SK-N-SH (cell line): ENCODE data around the gene ZNF804B. TPM values are rescaled to one million over a fixed set of nuclear protein-coding genes. Genes with fewer than 3 reads are reported as not detected.

Experiments
- CTCF ChIA-PET: fragments of 300-600, 350-600 bp; formaldehyde crosslinking; extraction: SDS; loops from one replicate; lab custom pipeline; 2021; lab: Yijun Ruan, JAX
- POLR2A ChIA-PET: fragments of 350-600 bp; sonication (Branson Sonifier 250); formaldehyde crosslinking; extraction: SDS; loops from one replicate; lab custom pipeline; 2020; ENCODE audit warnings: antibody characterized with exemption, inconsistent platforms; lab: Yijun Ruan, JAX
- DNase-seq: peaks from one replicate; pipeline ENCODE4 v3.0.0; 2012
- H2AFZ ChIP-seq: fragments of 200-600 bp; sonication (generic); 2 replicates; pipeline ENCODE4 v1.8.1; 2016; ENCODE audit warnings: antibody characterized with exemption, mild to moderate bottlenecking, low read depth
- H3F3A ChIP-seq: fragments of 200-600 bp; sonication (generic); replicated peaks from 2 replicates; pipeline ENCODE3; 2016; ENCODE audit warnings: antibody characterized with exemption, mild to moderate bottlenecking; ENCODE audit not compliant: insufficient read depth
- H3K27ac ChIP-seq, 2 experiments: fragments of 200-500 bp in 1 of 2; fragments of 200-600 bp in 1 of 2; sonication (Bioruptor generic) in 1 of 2; sonication (generic), shearing (Covaris generic) in 1 of 2; 2 replicates each; pipeline versions ENCODE4 v1.5.1 to v1.6.1; 2014 to 2016; ENCODE audit warnings: low read depth in 2 of 2, inconsistent platforms in 1 of 2, low read length in 1 of 2, mild to moderate bottlenecking in 1 of 2, mixed read lengths in 1 of 2
- H3K27me3 ChIP-seq: fragments of 200-600 bp; sonication (generic), shearing (Covaris generic); 2 replicates; pipeline ENCODE4 v1.6.1; 2016; ENCODE audit warnings: mixed run types; ENCODE audit not compliant: insufficient read depth
- H3K36me3 ChIP-seq, 2 experiments: fragments of 200-500 bp in 1 of 2; fragments of 200-600 bp in 1 of 2; sonication (Bioruptor generic) in 1 of 2; sonication (generic) in 1 of 2; replicated peaks in 1 of 2; 2 replicates each; pipeline versions ENCODE3 to v1.5.1; 2014 to 2016; ENCODE audit warnings: low read length in 1 of 2, mild to moderate bottlenecking in 1 of 2; ENCODE audit not compliant: insufficient read depth in 2 of 2, control insufficient read depth in 1 of 2
- H3K4me1 ChIP-seq, 2 experiments: fragments of 200-500 bp in 1 of 2; fragments of 200-600 bp in 1 of 2; sonication (Bioruptor generic) in 1 of 2; sonication (generic), shearing (Covaris generic) in 1 of 2; 2 replicates each; pipeline versions ENCODE4 v1.5.1 to v1.6.1; 2014 to 2016; ENCODE audit warnings: low read depth in 1 of 2, low read length in 1 of 2, mixed run types in 1 of 2; ENCODE audit not compliant: insufficient read depth in 2 of 2, control insufficient read depth in 1 of 2
- H3K4me2 ChIP-seq: fragments of 200-600 bp; sonication (generic), shearing (Covaris generic); 2 replicates; pipeline ENCODE4 v1.6.1; 2017; ENCODE audit warnings: mixed run types
- H3K4me3 ChIP-seq, 2 experiments: fragments of 200-500 bp in 1 of 2; fragments of 200-600 bp in 1 of 2; sonication (Bioruptor generic) in 1 of 2; sonication (generic), shearing (Covaris generic) in 1 of 2; 2 replicates each; pipeline versions ENCODE4 v1.5.1 to v1.8.1; 2014 to 2016; ENCODE audit warnings: low read depth in 2 of 2, inconsistent platforms in 1 of 2, low read length in 1 of 2, mild to moderate bottlenecking in 1 of 2, mixed read lengths in 1 of 2, moderate library complexity in 1 of 2
- H3K79me2 ChIP-seq: fragments of 200-600 bp; sonication (generic); 2 replicates; pipeline ENCODE4 v1.8.1; 2017; ENCODE audit warnings: mild to moderate bottlenecking; ENCODE audit not compliant: insufficient read depth
- H3K9ac ChIP-seq: fragments of 200-600 bp; sonication (generic); 2 replicates; pipeline ENCODE4 v1.6.1; 2017; ENCODE audit warnings: mixed run types
- H3K9me2 ChIP-seq: fragments of 200-600 bp; sonication (generic); 2 replicates; pipeline ENCODE4 v1.6.1; 2017; ENCODE audit warnings: mixed run types
- H3K9me3 ChIP-seq: fragments of 200-600 bp; sonication (generic); 2 replicates; pipeline ENCODE4 v1.6.1; 2017; ENCODE audit warnings: mixed run types, mild to moderate bottlenecking, moderate library complexity
- H4K20me1 ChIP-seq: fragments of 200-600 bp; sonication (generic); 2 replicates; pipeline ENCODE4 v1.6.1; 2017; ENCODE audit warnings: mild to moderate bottlenecking, mixed run types; ENCODE audit not compliant: insufficient read depth
- FOSL2 ChIP-seq: IDR thresholded peaks from 2 replicates; pipeline ENCODE4 v1.4.0; 2012; ENCODE audit warnings: low read depth, mild to moderate bottlenecking, moderate library complexity, borderline replicate concordance
- FOXJ3 ChIP-seq: sonication (generic); formaldehyde crosslinking; IDR thresholded peaks from 2 replicates; pipeline ENCODE4 v1.5.1; 2020; ENCODE audit warnings: mild to moderate bottlenecking, missing genetic modification reagents
- POLR2AphosphoS5 ChIP-seq: IDR thresholded peaks from 2 replicates; pipeline ENCODE4 v1.6.1; 2012; ENCODE audit warnings: low read depth, low read length
- RAD21 ChIP-seq: IDR thresholded peaks from 2 replicates; pipeline ENCODE4 v1.6.1; 2012; ENCODE audit warnings: mild to moderate bottlenecking, low read length
- REST ChIP-seq: IDR thresholded peaks from 2 replicates; pipeline ENCODE4 v1.6.1; 2012; ENCODE audit warnings: mild to moderate bottlenecking, low read depth, low read length, moderate library complexity
- RXRA ChIP-seq: IDR thresholded peaks from 2 replicates; pipeline ENCODE4 v1.4.0; 2012; ENCODE audit warnings: low read depth, mild to moderate bottlenecking, borderline replicate concordance
- WGBS: methylation state at CpG from one replicate; pipeline ENCODE4 v1.1.6; 2017; ENCODE audit warnings: low lambda C conversion rate; 5-methylcytosine and 5-hydroxymethylcytosine counted together
- polyA plus RNA-seq, 3 experiments: library from polyadenylated mRNA; depleted of rRNA; stranded (reverse); fragments of >200 nt; gene quantifications; 2 replicates each; pipeline ENCODE4 v1.2.3, GENCODE V29; 2012
- TF ChIP-seq, protein P1 (sequence below): IDR thresholded peaks from 2 replicates; pipeline ENCODE4; 2012

Gene ZNF804B
- polyA plus RNA-seq, 1 of the 3 experiments (the other 2 are of a cell fraction) = not detected

DNA sequence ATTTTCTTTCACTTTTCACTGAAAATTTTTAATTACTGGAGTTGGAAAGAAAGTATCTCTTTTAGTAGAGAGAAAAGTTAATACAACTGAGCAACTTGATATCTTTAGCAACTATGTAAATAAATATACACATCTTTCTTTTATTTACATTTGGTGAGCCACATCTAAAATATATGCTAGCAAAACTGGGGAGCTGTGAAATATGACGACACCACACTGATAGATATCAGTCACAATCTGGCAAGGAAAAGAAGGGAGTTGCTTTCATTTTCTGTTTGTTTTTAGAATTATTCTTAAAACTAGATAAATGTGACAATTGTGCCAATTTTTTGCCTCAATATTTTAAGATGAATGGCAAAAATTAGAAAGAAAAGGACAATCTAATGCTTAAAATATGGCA, 2.7 kb upstream of the ZNF804B start (continued):
- TF ChIP-seq REST (no peak), FOSL2 (no peak)

DNA sequence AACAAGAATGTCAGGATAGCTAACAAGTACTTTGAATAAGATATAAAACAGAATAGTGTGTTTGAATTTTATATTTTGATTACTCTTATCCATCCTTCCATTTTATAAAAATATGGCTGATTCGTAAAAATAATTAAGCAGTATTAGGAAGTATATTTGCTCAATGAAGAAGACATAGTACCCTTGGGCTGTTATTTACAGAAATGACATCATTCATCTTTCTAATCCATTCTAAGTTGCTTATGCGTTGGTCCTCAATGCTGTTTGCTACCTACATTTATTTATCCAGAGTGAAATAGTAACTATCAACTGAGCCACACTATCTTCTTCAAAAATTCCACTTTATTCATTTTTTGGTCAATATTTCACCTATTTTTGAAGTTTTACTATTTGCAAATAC, 2.1 kb upstream of the ZNF804B start:
- no peak overlapping the region for H3K4me2 ChIP-seq
- H3K27me3 ChIP-seq = peaks cover 29% of the 10 kb centered on the region
- 28% methylated on average over 2 of the region's 2 CpGs for WGBS
- peaks cover 0 to 17% of the 10 kb centered on the region in 2 experiments; a peak in 2 of 4 replicates for H3K4me1 ChIP-seq
- H3K4me3 ChIP-seq = no peak overlapping the region
- DNase-seq = no peak
- no peaks in the 10 kb centered on the region for H3F3A ChIP-seq
- no peaks in the 10 kb centered on the region for H3K9me3 ChIP-seq
- no peaks in the 10 kb centered on the region for H3K79me2 ChIP-seq
- ChIA-PET CTCF (interaction anchor here (0.5 to 2.6 kb wide), 3 partner anchors 31 to 514 kb away, joined by 3 to 11 read pairs (median 3); no protein-coding TSS in a partner anchor), POLR2A (no interaction called here)
- H3K9me2 ChIP-seq = no peaks in the 10 kb centered on the region
- no peaks in the 10 kb centered on the region for H3K36me3 ChIP-seq
- no peaks in the 10 kb centered on the region for H4K20me1 ChIP-seq
- no peak overlapping the region for H3K27ac ChIP-seq
- no peak overlapping the region for H2AFZ ChIP-seq
- no peak for TF ChIP-seq RXRA
- no peak overlapping the region for H3K9ac ChIP-seq

DNA sequence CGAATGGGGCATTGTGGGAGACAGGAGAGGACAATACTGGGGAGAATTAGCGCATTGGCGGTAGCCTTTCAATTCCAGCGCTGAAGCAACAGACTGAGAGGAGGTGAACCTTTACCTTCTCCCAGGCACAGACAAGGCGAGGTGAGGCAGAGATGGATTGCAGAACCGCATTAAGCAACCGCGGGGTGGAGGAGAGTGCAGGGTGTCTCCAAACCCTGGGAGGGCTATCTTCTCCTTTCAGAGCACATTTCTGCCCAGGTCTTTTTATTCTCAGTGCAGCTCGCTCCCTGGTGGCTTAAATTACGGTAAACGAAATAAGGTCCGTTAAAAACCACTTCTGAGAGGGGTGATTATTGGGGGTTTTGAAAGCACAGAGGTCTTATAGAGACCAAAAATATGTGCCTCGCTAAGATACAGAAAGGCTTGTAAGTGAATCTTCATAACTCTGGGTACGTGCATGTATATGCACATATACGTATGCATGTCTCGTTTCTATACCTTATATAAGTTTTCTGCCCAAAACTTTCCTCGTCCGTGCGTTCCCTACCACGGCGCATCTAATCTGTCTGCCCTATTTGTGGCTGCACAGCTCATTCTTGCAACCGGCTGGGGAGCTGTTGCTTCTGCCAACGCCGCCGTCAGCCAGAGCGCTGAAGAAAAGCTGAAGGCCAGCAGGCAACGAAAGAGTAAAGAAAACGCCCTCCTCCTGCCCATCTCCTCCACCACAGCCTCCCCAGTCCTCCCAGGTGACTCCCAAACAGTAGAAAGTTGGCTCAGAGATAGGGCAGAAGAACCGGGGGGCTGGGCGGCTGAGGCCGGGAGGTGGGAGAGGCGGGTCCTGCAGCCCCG, 895 bp upstream of the ZNF804B start:
- Histone ChIP-seq H3K27me3 (peaks cover 29% of the 10 kb centered on the region), H3K9me2 (no peaks in the 10 kb centered on the region), H3K9me3 (no peaks in the 10 kb centered on the region), H3K4me2 (peak overlapping the region; percentile 78), H3K27ac (no peak overlapping the region), H3K9ac (no peak overlapping the region), H3K36me3 (no peaks in the 10 kb centered on the region), H3K4me1 (peaks cover 0 to 17% of the 10 kb centered on the region in 2 experiments; a peak in 2 of 4 replicates), H2AFZ (peak overlapping the region; percentile 47; the same call in 1 of the 2 replicates), H3K79me2 (no peaks in the 10 kb centered on the region), H3K4me3 (peak overlapping the region; percentile 47 to 48), H3F3A (no peaks in the 10 kb centered on the region), H4K20me1 (no peaks in the 10 kb centered on the region)
- TF ChIP-seq RAD21 (peak; percentile 32), POLR2AphosphoS5 (no peak), FOXJ3 (CRISPR knock-in tag) (no peak)
- TF ChIP-seq, protein P1, sequence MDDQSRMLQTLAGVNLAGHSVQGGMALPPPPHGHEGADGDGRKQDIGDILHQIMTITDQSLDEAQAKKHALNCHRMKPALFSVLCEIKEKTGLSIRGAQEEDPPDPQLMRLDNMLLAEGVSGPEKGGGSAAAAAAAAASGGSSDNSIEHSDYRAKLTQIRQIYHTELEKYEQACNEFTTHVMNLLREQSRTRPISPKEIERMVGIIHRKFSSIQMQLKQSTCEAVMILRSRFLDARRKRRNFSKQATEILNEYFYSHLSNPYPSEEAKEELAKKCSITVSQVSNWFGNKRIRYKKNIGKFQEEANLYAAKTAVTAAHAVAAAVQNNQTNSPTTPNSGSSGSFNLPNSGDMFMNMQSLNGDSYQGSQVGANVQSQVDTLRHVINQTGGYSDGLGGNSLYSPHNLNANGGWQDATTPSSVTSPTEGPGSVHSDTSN = no peak
- peak; percentile 61 for DNase-seq
- 7% methylated on average over 33 of the region's 33 CpGs for WGBS
- CTCF ChIA-PET = interaction anchor here (0.7 to 2.6 kb wide), 6 partner anchors 11 to 800 kb away, joined by 3 to 11 read pairs (median 5); no protein-coding TSS in a partner anchor
- POLR2A ChIA-PET = no interaction called here
